ENCODE measurements around the gene KCNJ8. TPM values are rescaled to one million over a fixed set of nuclear protein-coding genes. Genes with fewer than 3 reads are reported as not detected.

The KCNJ8 gene
- total RNA-seq, 1 experiment from 2014 or later = 0.77 TPM

DNA sequence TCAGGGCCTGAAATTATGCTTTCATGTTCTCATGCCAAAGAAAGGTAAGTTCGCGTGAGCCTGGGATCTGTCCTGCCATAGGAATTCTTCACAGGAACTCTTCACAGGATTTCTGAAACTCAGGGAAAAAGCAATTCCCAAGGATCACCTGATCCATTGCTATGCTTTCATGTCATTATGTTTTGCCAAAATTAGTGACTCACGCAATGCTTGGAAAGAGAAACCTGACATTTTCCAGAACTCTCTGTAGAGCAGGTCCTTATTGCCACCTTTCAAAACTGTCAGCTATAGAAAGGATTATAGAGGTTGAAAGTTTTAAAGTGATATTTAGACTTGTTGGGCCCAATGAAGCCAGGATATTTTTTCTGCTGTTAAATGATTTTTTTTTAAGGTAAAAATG, 6.3 kb upstream of the KCNJ8 start:
- POLR2A ChIA-PET (ENCODE audit: unreplicated experiment) = no interaction called here

GRCh38 chr12:21776175-21776574, 1.7 kb upstream of the KCNJ8 start:
- no peaks in the 10 kb centered on the region for H3K79me2 ChIP-seq (ENCODE audit: low read length)
- no peak for ATAC-seq
- H3F3A ChIP-seq (ENCODE audit: low read length, unreplicated experiment) = no peaks in the 10 kb centered on the region
- no peaks in the 10 kb centered on the region for H3K9me3 ChIP-seq (ENCODE audit: low read length)
- no peaks in the 10 kb centered on the region for H3K36me3 ChIP-seq (ENCODE audit: low read depth, low read length)
- no peak overlapping the region for H3K4me3 ChIP-seq (ENCODE audit: low read length)
- intact Hi-C loops (cut with micrococcal nuclease) = no loop called here
- no peaks in the 10 kb centered on the region for H3K9me2 ChIP-seq (replicated peaks; ENCODE audit: low read length)
- BruUV-seq (replicated peaks) = no TSS peak
- TF ChIP-seq EZH2 (IDR thresholded peaks at IDR 0.05; ENCODE audit: low read length, unreplicated experiment) = no peak
- no peak for TF ChIP-seq EZH2phosphoT487 (IDR thresholded peaks at IDR 0.05; ENCODE audit: borderline replicate concordance, low read length)
- TF ChIP-seq, protein P1, sequence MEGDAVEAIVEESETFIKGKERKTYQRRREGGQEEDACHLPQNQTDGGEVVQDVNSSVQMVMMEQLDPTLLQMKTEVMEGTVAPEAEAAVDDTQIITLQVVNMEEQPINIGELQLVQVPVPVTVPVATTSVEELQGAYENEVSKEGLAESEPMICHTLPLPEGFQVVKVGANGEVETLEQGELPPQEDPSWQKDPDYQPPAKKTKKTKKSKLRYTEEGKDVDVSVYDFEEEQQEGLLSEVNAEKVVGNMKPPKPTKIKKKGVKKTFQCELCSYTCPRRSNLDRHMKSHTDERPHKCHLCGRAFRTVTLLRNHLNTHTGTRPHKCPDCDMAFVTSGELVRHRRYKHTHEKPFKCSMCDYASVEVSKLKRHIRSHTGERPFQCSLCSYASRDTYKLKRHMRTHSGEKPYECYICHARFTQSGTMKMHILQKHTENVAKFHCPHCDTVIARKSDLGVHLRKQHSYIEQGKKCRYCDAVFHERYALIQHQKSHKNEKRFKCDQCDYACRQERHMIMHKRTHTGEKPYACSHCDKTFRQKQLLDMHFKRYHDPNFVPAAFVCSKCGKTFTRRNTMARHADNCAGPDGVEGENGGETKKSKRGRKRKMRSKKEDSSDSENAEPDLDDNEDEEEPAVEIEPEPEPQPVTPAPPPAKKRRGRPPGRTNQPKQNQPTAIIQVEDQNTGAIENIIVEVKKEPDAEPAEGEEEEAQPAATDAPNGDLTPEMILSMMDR (conservative IDR thresholded peaks at IDR 0.05; ENCODE audit: low read depth, low read length) = no peak
- no peaks in the 10 kb centered on the region for H3K27me3 ChIP-seq (ENCODE audit: low read length)
- no peak overlapping the region for H2AFZ ChIP-seq (ENCODE audit: low read length)
- ChIA-PET CTCF (no interaction called here), POLR2A (ENCODE audit: unreplicated experiment) (no interaction called here)
- no peak overlapping the region for H3K4me2 ChIP-seq (ENCODE audit: low read length)
- no peaks in the 10 kb centered on the region for H3K4me1 ChIP-seq (ENCODE audit: insufficient read depth, low read length)
- DNase-seq = no peak
- no peaks in the 10 kb centered on the region for H4K20me1 ChIP-seq (ENCODE audit: low read length)
- no peak overlapping the region for H3K27ac ChIP-seq (ENCODE audit: low read length)
- no peak overlapping the region for H3K9ac ChIP-seq (ENCODE audit: low read length)

More for the DNA sequence above, 6.3 kb upstream of the KCNJ8 start:
- no peaks in the 10 kb centered on the region for H3K4me1 ChIP-seq (ENCODE audit: insufficient read depth, low read length)
- no peaks in the 10 kb centered on the region for H3K9me3 ChIP-seq (ENCODE audit: low read length)
- H3K9ac ChIP-seq (ENCODE audit: low read length) = no peak overlapping the region
- no peaks in the 10 kb centered on the region for H3F3A ChIP-seq (ENCODE audit: low read length, unreplicated experiment)
- ATAC-seq (no peak), DNase-seq (no peak)
- H3K27ac ChIP-seq (ENCODE audit: low read length) = no peak overlapping the region
- TF ChIP-seq, protein P1 (conservative IDR thresholded peaks at IDR 0.05; ENCODE audit: low read depth, low read length) = no peak
- TF ChIP-seq EZH2phosphoT487 (IDR thresholded peaks at IDR 0.05; ENCODE audit: borderline replicate concordance, low read length) (no peak), EZH2 (IDR thresholded peaks at IDR 0.05; ENCODE audit: low read length, unreplicated experiment) (no peak)
- CTCF ChIA-PET = no interaction called here
- H3K79me2 ChIP-seq (ENCODE audit: low read length) = no peaks in the 10 kb centered on the region
- no peaks in the 10 kb centered on the region for H4K20me1 ChIP-seq (ENCODE audit: low read length)
- H3K36me3 ChIP-seq (ENCODE audit: low read depth, low read length) = no peaks in the 10 kb centered on the region
- no peak overlapping the region for H2AFZ ChIP-seq (ENCODE audit: low read length)
- BruUV-seq (replicated peaks) = no TSS peak
- H3K9me2 ChIP-seq (replicated peaks; ENCODE audit: low read length) = no peaks in the 10 kb centered on the region
- no peak overlapping the region for H3K4me3 ChIP-seq (ENCODE audit: low read length)
- no peaks in the 10 kb centered on the region for H3K27me3 ChIP-seq (ENCODE audit: low read length)
- intact Hi-C loops (cut with micrococcal nuclease) = no loop called here
- no peak overlapping the region for H3K4me2 ChIP-seq (ENCODE audit: low read length)

GRCh38 chr12:21775133-21775820, 771 bp upstream of the KCNJ8 start:
- no peak for ATAC-seq
- Histone ChIP-seq H3K9ac (ENCODE audit: low read length) (no peak overlapping the region), H3K9me3 (ENCODE audit: low read length) (no peaks in the 10 kb centered on the region), H3K27me3 (ENCODE audit: low read length) (no peaks in the 10 kb centered on the region), H3F3A (ENCODE audit: low read length, unreplicated experiment) (no peaks in the 10 kb centered on the region), H2AFZ (ENCODE audit: low read length) (no peak overlapping the region), H3K4me3 (ENCODE audit: low read length) (no peak overlapping the region; the same call in 1 of the 2 replicates), H3K4me1 (ENCODE audit: insufficient read depth, low read length) (no peaks in the 10 kb centered on the region), H3K27ac (ENCODE audit: low read length) (no peak overlapping the region), H4K20me1 (ENCODE audit: low read length) (no peaks in the 10 kb centered on the region), H3K4me2 (ENCODE audit: low read length) (no peak overlapping the region; the same call in 1 of the 2 replicates), H3K36me3 (ENCODE audit: low read depth, low read length) (no peaks in the 10 kb centered on the region), H3K9me2 (replicated peaks; ENCODE audit: low read length) (no peaks in the 10 kb centered on the region), H3K79me2 (ENCODE audit: low read length) (no peaks in the 10 kb centered on the region)
- DNase-seq = no peak
- TF ChIP-seq EZH2phosphoT487 (IDR thresholded peaks at IDR 0.05; ENCODE audit: borderline replicate concordance, low read length) = no peak
- no peak for TF ChIP-seq EZH2 (IDR thresholded peaks at IDR 0.05; ENCODE audit: low read length, unreplicated experiment)
- TF ChIP-seq, protein P1 (conservative IDR thresholded peaks at IDR 0.05; ENCODE audit: low read depth, low read length) = no peak
- CTCF ChIA-PET = no interaction called here
- BruUV-seq (replicated peaks) = no TSS peak
- POLR2A ChIA-PET (ENCODE audit: unreplicated experiment) = no interaction called here
- intact Hi-C loops (cut with micrococcal nuclease) = no loop called here

Measured in PC-3 (cell line).